Keratinocyte (primary cell): ENCODE data around the gene SLC16A13.

Experiments
- EZH2 ChIP-seq: IDR thresholded peaks from one replicate; pipeline ENCODE4 v1.6.1; 2012; ENCODE audit warnings: inconsistent platforms, mild to moderate bottlenecking, low read length, moderate library complexity
- TF ChIP-seq, protein P1 (sequence below), 3 experiments: IDR thresholded peaks in 1 of 3; conservative IDR thresholded peaks in 1 of 3; optimal IDR thresholded peaks in 1 of 3; 2 replicates in 2 of 3; 3 replicates in 1 of 3; pipeline versions ENCODE3 to v1.5.1; 2011; ENCODE audit warnings: low read length in 3 of 3, mild to moderate bottlenecking in 3 of 3, moderate library complexity in 2 of 3, control low read depth in 1 of 3, inconsistent platforms in 1 of 3; ENCODE audit not compliant: insufficient read depth in 2 of 3; ENCODE audit errors: extremely low read depth in 1 of 3

DNA sequence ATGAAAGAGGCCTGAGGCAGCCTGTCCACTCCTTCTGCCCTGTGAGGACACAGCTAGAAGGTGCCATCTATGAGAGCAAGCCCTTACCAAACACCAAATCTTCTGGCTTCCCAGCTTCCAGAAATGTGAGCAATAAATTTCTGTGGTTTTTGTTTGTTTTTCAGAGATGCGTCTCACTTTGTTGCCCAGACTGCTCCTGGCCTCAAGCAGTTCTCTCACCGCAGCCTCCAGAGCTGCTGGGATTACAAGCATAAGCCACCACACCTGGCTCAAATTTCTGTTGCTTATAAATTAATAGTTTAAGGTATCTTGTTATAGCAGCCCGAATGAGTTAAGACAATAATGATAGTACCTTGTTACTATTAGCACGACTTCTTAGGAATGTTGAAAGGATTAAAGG lies 20.6 kb downstream of the SLC16A13 start:
- TF ChIP-seq, protein P1, sequence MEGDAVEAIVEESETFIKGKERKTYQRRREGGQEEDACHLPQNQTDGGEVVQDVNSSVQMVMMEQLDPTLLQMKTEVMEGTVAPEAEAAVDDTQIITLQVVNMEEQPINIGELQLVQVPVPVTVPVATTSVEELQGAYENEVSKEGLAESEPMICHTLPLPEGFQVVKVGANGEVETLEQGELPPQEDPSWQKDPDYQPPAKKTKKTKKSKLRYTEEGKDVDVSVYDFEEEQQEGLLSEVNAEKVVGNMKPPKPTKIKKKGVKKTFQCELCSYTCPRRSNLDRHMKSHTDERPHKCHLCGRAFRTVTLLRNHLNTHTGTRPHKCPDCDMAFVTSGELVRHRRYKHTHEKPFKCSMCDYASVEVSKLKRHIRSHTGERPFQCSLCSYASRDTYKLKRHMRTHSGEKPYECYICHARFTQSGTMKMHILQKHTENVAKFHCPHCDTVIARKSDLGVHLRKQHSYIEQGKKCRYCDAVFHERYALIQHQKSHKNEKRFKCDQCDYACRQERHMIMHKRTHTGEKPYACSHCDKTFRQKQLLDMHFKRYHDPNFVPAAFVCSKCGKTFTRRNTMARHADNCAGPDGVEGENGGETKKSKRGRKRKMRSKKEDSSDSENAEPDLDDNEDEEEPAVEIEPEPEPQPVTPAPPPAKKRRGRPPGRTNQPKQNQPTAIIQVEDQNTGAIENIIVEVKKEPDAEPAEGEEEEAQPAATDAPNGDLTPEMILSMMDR (optimal IDR thresholded peaks at IDR 0.05 in 1 of 3, IDR thresholded peaks at IDR 0.05 in 1 of 3, conservative IDR thresholded peaks at IDR 0.05 in 1 of 3; ENCODE audit: extremely low read depth in 1 of 3, insufficient read depth in 2 of 3, low read length in 3 of 3), result no peak
- no peak for TF ChIP-seq EZH2
